ENCODE data around the gene JARID2.

The JARID2 gene

DNA sequence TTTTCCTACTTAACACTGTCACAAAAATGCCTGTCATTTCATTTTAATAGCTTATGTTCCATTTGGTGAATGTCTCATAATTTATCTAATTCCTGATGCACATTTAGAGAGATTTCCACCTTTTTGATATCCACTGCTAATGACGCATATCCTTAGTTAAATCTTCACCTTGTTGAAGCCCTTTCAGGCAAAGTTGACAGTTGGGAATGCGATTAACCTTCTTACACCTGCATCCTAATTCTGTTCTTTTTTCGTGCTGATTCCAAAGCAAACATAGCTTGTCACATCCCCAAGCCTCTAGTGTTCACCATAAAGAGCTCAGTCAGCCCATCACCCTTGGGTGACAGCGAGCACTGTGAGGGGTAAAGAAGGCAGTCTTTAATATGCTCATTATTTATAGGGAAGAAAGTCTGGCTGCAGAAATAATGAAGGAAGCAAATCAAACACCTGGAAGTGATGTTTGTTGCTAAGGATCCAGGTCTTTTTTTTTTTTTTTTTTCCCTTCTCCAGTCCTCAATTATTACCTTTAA, 211.3 kb downstream of the JARID2 start:
- DNase-seq = no peak

DNA sequence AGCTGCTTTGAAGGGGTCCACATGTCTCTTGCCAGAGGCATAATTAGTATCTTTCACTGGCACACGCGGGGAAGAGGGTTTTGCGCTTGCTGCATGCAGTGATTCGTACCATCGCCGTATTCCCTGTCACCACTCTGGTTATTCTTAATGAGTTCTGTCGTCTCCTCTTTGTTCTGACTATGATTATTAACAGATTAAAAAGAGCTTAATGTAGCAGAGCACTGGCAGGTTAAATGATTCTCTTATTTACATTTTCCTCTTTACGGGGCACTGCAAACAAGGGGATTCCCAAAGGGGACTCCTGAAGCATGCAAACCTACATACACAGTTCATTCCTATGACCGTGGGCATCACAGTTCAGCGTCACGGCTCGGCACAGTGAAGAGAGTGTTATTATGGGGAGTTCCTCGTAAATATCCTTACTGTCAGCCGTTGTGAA, 212.2 kb downstream of the JARID2 start:
- DNase-seq = peak in 2 of 56 donors; percentile 16 to 23

DNA sequence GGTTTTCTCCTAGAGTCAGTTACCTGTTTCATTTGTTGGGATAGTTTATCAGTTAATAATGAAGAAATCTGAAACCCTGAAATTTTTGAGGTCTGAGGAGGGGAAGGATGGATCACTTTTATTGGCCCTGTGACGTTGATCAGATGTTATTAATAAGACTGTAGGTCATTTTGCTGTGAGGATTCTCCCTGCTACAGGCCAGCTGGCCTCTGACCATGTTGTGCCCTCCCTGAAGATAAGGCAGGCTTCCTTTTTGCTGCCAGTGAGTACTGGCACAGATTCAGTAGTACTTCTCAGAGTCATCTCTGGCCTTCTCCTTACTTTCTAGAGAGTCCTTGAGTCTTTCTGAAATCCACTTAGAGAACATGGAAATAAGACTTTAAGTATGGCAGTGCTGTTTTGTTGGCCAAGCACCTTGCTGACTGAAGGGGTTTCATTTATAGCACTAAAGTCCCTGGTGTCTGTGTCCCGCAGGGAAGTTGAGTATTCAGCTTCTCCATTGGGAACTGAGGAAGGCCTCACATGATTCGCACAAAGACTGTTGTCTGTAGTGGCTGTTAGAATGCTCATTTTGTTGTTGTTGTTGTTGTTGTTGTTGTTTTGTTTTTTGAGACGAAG, 214.3 kb downstream of the JARID2 start:
- DNase-seq = no peak

DNA sequence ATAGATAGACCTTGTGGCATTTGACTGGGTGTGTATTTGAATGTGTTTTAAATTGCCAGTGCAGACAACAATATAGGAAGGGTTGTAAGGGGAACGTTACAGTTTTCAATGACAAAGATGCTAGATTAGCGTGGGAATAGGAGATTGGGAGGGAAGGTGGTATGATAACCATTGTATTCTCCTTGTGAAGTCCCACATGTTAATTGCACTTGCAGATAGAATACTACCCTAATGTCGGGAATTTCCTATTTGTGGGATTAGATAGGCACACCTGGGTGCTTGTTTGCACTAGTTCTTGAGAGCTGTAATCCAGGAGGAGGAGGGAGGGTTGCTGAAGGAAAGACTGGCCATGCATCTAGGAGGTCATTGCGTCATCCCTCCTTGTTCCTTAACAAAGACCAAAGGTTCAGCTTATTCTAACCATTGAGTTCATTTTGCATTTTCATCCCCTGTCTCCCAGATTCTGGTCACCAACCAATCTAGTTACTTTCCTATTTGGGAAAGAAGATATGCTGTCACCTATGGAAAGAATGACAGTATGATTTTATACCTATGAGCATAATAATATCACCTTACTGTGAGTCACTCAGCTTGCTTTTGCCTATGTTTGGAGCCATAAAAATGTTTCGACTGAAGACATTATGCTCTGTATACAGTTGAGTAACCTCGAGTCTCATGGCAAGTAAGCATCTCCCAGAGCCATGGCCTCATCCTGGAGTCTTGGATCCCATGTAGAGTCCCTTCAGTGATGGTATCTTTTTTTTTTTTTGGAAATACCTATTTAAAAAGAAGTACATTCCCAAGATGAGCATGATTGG, 215.5 kb downstream of the JARID2 start:
- DNase-seq = no peak

- DNase-seq = no peak
Measured at GRCh38 chr6:15462256-15462655, 216.4 kb downstream of the JARID2 start.

DNA sequence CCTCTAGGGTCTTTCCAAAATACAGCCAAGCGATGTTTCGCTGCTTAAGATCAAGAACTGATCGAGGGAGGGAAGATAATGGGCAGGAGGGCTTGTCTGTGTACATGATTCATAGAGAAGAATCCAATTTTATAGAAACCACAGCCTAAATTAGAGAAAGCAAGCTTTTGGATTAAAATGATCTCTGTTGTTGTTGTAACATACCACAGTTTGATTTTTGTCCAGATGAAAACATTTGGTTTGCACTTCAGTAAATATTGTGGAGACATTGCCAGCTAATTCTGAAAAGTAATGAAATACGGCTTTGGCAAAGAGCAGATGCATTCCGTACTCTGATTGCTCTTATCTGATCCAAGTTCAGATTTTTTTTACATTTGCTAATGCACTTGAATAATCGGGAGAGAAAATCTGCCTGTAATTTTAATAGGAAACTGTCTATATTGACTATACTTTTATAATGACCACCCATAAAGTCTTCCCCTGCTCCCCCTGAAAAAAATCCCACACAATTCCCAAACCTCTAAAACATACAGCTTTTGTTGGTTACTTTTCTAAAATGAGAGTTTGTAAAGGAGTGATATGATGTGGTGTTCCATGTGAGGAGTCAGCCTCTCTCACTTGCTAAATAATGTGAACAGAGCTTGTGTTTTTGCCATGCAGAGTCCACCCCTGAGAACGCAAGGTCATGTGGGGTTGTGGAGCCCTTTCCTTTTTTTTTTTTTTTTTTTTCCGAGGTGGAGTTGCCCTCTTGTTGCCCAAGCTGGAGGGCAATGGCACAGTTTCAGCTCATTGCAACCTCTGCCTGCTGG, 217.1 kb downstream of the JARID2 start:
- DNase-seq = no peak

DNA sequence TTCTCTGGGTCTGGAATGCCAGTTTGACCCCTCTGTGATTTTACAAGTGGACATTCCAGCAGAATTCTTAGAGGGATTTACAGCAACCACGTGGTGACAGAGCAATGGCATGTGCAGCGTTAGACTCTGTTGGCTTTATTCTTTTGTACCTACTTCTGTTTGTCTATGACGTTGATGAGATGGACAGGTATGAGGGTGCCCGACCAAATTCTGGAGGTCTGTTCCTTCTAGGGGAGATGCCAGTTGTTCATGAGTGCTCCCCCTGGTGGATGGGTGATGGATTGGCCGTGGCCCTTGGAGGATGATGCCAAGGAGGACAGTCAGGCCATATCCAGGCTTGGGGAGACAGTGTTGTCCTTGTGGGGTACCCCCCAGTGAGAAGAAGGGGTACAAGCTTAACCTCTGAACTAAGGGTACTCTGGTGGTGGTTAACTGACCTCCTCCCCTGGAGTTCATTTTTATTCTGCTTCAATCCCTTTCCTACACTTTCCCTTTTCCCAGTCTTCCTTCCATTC, 218.4 kb downstream of the JARID2 start:
- DNase-seq = peak in 2 of 56 donors; percentile 3 to 11

GRCh38 chr6:15465212-15465611, 219.3 kb downstream of the JARID2 start:
- no peak for DNase-seq

- DNase-seq = no peak
Measured at GRCh38 chr6:15470746-15471145, 224.9 kb downstream of the JARID2 start.

DNA sequence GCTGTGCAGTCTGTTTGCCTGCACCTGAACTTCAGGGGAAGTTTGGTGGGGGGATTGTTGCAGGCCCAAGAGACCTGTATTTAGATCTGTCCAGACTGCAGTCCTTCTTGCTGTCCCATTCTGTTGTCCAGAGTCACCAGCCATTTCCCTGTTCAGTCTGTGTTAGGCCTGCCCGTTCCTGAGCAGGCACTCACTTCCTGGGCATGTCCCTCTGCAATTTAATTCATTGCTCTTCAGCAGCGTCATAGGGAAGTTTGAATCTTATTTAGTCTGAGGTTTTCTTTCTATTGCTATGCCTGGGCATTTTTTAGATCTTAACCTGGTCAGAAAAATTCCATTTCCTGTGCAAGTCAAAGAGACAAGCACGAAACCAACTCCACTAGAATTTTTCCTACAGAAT, 226.8 kb downstream of the JARID2 start:
- DNase-seq = no peak

GRCh38 chr6:15473174-15473573, 227.3 kb downstream of the JARID2 start:
- no peak for DNase-seq

DNA sequence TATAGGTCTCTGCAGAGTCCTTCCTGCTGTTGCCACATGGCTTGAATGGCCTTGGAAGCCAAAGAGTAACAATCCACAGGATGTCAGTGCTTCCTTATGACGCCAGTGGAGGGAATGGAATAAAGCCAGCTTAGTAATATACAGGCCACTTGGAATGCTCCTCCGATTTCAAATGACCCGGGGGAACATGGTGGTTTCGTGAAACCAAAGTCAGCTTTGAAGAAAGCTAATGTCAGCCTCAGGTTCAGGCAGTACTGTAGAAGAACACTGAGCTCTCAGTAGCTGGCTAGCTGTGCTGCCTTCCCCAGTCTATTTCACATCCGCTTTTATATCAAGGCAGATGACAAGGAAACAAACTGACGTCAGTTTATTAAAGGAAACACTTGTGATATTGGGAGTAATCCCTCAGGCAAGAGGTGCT, 227.9 kb downstream of the JARID2 start:
- no peak for DNase-seq

- DNase-seq = no peak
Measured at GRCh38 chr6:15474196-15474595, 228.3 kb downstream of the JARID2 start.

- no peak for DNase-seq
Measured at GRCh38 chr6:15475261-15475660, 229.4 kb downstream of the JARID2 start.

DNA sequence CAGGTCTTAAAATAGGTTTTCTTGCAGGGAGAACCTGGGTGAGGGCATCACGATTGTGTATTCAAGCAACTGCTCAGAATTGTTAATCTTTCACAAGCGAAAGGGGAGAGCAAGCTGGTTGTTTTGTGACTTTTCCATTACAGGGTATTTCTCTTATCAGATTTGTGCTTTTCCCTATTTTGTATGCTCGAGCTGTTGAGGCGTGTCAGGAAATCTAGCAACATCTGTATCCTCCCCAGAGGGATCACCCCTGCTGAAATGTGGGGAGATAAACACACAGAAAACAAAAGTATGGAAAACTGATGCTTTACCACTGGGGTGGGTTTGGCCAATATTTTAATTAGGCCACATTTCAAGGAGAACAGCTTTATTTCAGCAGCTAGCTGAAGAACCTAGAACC, 230.0 kb downstream of the JARID2 start:
- DNase-seq = no peak

DNA sequence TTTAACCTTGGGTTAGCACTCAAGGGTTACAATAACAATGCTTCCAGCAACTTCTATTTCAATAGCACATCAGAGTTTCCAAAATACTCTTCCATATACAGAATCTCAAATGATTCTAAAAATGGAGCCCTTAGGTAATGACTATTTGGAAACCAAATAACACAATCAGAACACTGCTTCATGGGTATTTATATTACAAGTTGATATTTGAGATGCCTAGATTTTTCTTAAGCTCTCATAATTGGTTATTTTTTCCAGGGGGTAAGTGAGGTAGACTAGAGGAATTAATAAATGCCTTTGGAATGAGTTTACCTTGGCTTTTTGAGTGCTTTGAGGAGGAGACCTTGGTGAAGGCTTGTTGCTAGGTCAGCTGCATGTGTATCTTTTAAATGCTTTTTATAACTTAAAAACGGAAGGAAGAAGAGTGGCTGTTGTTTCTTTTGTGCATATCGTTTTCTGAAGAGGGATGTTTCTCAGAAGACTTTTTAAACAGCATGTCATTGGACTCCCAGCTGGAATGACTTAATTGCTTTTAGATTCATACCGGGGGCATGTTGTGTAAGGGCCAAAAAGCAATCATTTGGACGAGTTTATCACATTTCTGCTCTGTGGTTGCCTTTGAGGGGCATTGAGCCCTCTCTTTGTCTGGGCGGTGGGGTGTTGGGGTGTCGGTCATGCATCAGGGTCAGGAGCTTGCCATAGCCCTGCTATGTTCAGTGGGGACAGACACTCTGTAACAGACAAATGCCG, 230.9 kb downstream of the JARID2 start:
- no peak for DNase-seq

- DNase-seq = no peak
Measured at GRCh38 chr6:15477746-15478145, 231.9 kb downstream of the JARID2 start.

- peak in 2 of 56 donors; percentile 9 to 62 for DNase-seq
Measured at GRCh38 chr6:15479761-15480160, 233.9 kb downstream of the JARID2 start.

- DNase-seq = no peak
Measured at GRCh38 chr6:15480525-15480924, 234.7 kb downstream of the JARID2 start.

- DNase-seq = no peak
Measured at GRCh38 chr6:15481390-15482291, 235.8 kb downstream of the JARID2 start.

All from nucleus accumbens (tissue), 56 donors.